Memory B cell (primary cell): ENCODE results near the gene PRCP.
"Not testable (repeated sequence)": the region's sequence is repeated elsewhere in the genome, so short reads cannot be mapped to it uniquely, and the experiment has no call there.

ENCODE experiments used
- ATAC-seq: fragments of 150-1000 bp; cut with Tn5 transposase; 2 replicates; pipeline ENCODE4 v1.10.0; 2021; ENCODE audit warnings: low read depth, mild to moderate bottlenecking, moderate library complexity
- DNase-seq, 2 donors: peaks; one replicate each; pipeline ENCODE4 v3.0.0; 2022; ENCODE audit warnings: low spot score in 2 of 2
- H3K27ac Mint-ChIP-seq: one replicate; pipeline ENCODE4 v1.8.0; 2022; ENCODE audit warnings: mild to moderate bottlenecking, moderate library complexity, mixed read lengths
- H3K27me3 Mint-ChIP-seq: one replicate; pipeline ENCODE4 v1.8.0; 2022; ENCODE audit warnings: mixed read lengths
- H3K36me3 Mint-ChIP-seq: one replicate; pipeline ENCODE4 v1.8.0; 2022; ENCODE audit warnings: mild to moderate bottlenecking, mixed read lengths
- H3K4me1 Mint-ChIP-seq: one replicate; pipeline ENCODE4 v1.8.0; 2022; ENCODE audit warnings: mixed read lengths
- H3K4me3 Mint-ChIP-seq: one replicate; pipeline ENCODE4 v1.8.0; 2022; ENCODE audit warnings: mild to moderate bottlenecking, moderate library complexity, mixed read lengths
- H3K9me3 Mint-ChIP-seq: one replicate; pipeline ENCODE4 v1.8.0; 2022; ENCODE audit warnings: mixed read lengths

PRCP gene

GRCh38 chr11:82927264-82927880 is 27.1 kb upstream of the PRCP start:
- peaks cover 17% of the 10 kb centered on the region for H3K4me1 Mint-ChIP-seq
- H3K4me3 Mint-ChIP-seq = no peak overlapping the region
- ATAC-seq (peak; percentile 87), DNase-seq (peak in 1 of 2 donors; percentile 59)
- no peak overlapping the region for H3K27ac Mint-ChIP-seq
- H3K36me3 Mint-ChIP-seq = no peaks in the 10 kb centered on the region
- H3K27me3 Mint-ChIP-seq = no peaks in the 10 kb centered on the region
- no peaks in the 10 kb centered on the region for H3K9me3 Mint-ChIP-seq

GRCh38 chr11:82924522-82925224 is 24.4 kb upstream of the PRCP start:
- Mint-ChIP-seq H3K36me3 (peaks cover 4% of the 10 kb centered on the region), H3K4me1 (peaks cover 31% of the 10 kb centered on the region), H3K27ac (no peak overlapping the region), H3K9me3 (peaks cover 2% of the 10 kb centered on the region), H3K27me3 (no peaks in the 10 kb centered on the region), H3K4me3 (no peak overlapping the region)
- DNase-seq (no peak), ATAC-seq (no peak)

GRCh38 chr11:82922396-82923173 is 22.4 kb upstream of the PRCP start:
- not testable (repeated sequence) for H3K9me3 Mint-ChIP-seq, ATAC-seq, H3K27me3 Mint-ChIP-seq, DNase-seq
- H3K27ac Mint-ChIP-seq = peak overlapping the region; percentile 87
- peak overlapping the region; percentile 24 for H3K4me3 Mint-ChIP-seq
- H3K4me1 Mint-ChIP-seq = peaks cover 36% of the 10 kb centered on the region
- H3K36me3 Mint-ChIP-seq = peaks cover 14% of the 10 kb centered on the region

- H3K27me3 Mint-ChIP-seq, H3K9me3 Mint-ChIP-seq: not testable (repeated sequence)
- Mint-ChIP-seq H3K4me3 (peak overlapping the region; percentile 76), H3K4me1 (peaks cover 33% of the 10 kb centered on the region), H3K36me3 (peaks cover 14% of the 10 kb centered on the region), H3K27ac (peak overlapping the region; percentile 87)
- ATAC-seq = peak; percentile 29
- DNase-seq = peak in 1 of 2 donors; percentile 23
Measured at GRCh38 chr11:82920227-82920626, 20.0 kb upstream of the PRCP start.

- not testable (repeated sequence) for DNase-seq, H3K9me3 Mint-ChIP-seq
- peaks cover 14% of the 10 kb centered on the region for H3K36me3 Mint-ChIP-seq
Measured at GRCh38 chr11:82919786-82920185, 19.6 kb upstream of the PRCP start.

GRCh38 chr11:82909015-82909640 is 8.9 kb upstream of the PRCP start:
- no peak for DNase-seq
- Mint-ChIP-seq H3K4me3 (no peak overlapping the region), H3K4me1 (peaks cover 12% of the 10 kb centered on the region), H3K36me3 (peaks cover 6% of the 10 kb centered on the region), H3K27ac (peak overlapping the region; percentile 73), H3K27me3 (no peaks in the 10 kb centered on the region), H3K9me3 (peaks cover 1% of the 10 kb centered on the region)
- no peak for ATAC-seq

More at GRCh38 chr11:82919786-82920185, 19.6 kb upstream of the PRCP start:
- peak overlapping the region; percentile 76 for H3K4me3 Mint-ChIP-seq
- ATAC-seq, H3K27me3 Mint-ChIP-seq: not testable (repeated sequence)
- H3K27ac Mint-ChIP-seq = peak overlapping the region; percentile 87
- peaks cover 33% of the 10 kb centered on the region for H3K4me1 Mint-ChIP-seq

GRCh38 chr11:82908311-82908710 is 8.1 kb upstream of the PRCP start:
- peaks cover 6% of the 10 kb centered on the region for H3K36me3 Mint-ChIP-seq
- no peaks in the 10 kb centered on the region for H3K27me3 Mint-ChIP-seq
- H3K4me1 Mint-ChIP-seq = peaks cover 12% of the 10 kb centered on the region
- ATAC-seq (no peak), DNase-seq (no peak)
- peak overlapping the region; percentile 73 for H3K27ac Mint-ChIP-seq
- peaks cover 1% of the 10 kb centered on the region for H3K9me3 Mint-ChIP-seq
- H3K4me3 Mint-ChIP-seq = no peak overlapping the region

- no peak overlapping the region for H3K27ac Mint-ChIP-seq
- no peak for DNase-seq
- ATAC-seq = no peak
- no peaks in the 10 kb centered on the region for H3K27me3 Mint-ChIP-seq
- H3K4me1 Mint-ChIP-seq = peaks cover 14% of the 10 kb centered on the region
- H3K36me3 Mint-ChIP-seq = peaks cover 2% of the 10 kb centered on the region
- H3K4me3 Mint-ChIP-seq = no peak overlapping the region
- H3K9me3 Mint-ChIP-seq = peaks cover 1% of the 10 kb centered on the region
Measured at GRCh38 chr11:82907371-82907770, 7.1 kb upstream of the PRCP start.

- H3K4me1 Mint-ChIP-seq = peaks cover 16% of the 10 kb centered on the region
- H3K36me3 Mint-ChIP-seq = peaks cover under 1% of the 10 kb centered on the region
- no peak overlapping the region for H3K27ac Mint-ChIP-seq
- peaks cover 1% of the 10 kb centered on the region for H3K9me3 Mint-ChIP-seq
- H3K27me3 Mint-ChIP-seq = no peaks in the 10 kb centered on the region
- H3K4me3 Mint-ChIP-seq = no peak overlapping the region
- no peak for DNase-seq
- ATAC-seq = no peak
Measured at GRCh38 chr11:82906931-82907330, 6.7 kb upstream of the PRCP start.

- H3K36me3 Mint-ChIP-seq = no peaks in the 10 kb centered on the region
- peak in 1 of 2 donors; percentile 20 for DNase-seq
- no peak overlapping the region for H3K27ac Mint-ChIP-seq
- H3K27me3 Mint-ChIP-seq = no peaks in the 10 kb centered on the region
- H3K9me3 Mint-ChIP-seq = no peaks in the 10 kb centered on the region
- no peak overlapping the region for H3K4me3 Mint-ChIP-seq
- peaks cover 18% of the 10 kb centered on the region for H3K4me1 Mint-ChIP-seq
- ATAC-seq = no peak
Measured at GRCh38 chr11:82906236-82906635, 6.0 kb upstream of the PRCP start.

- DNase-seq (no peak), ATAC-seq (no peak)
- no peaks in the 10 kb centered on the region for H3K36me3 Mint-ChIP-seq
- no peaks in the 10 kb centered on the region for H3K9me3 Mint-ChIP-seq
- no peak overlapping the region for H3K4me3 Mint-ChIP-seq
- H3K27ac Mint-ChIP-seq = no peak overlapping the region
- peaks cover 30% of the 10 kb centered on the region for H3K4me1 Mint-ChIP-seq
- H3K27me3 Mint-ChIP-seq = no peaks in the 10 kb centered on the region
Measured at GRCh38 chr11:82903843-82904586, 3.8 kb upstream of the PRCP start.

- H3K9me3 Mint-ChIP-seq = no peaks in the 10 kb centered on the region
- H3K4me1 Mint-ChIP-seq = peaks cover 28% of the 10 kb centered on the region
- H3K27me3 Mint-ChIP-seq = no peaks in the 10 kb centered on the region
- ATAC-seq (no peak), DNase-seq (no peak)
- no peak overlapping the region for H3K27ac Mint-ChIP-seq
- H3K4me3 Mint-ChIP-seq = peak overlapping the region; percentile 100
- no peaks in the 10 kb centered on the region for H3K36me3 Mint-ChIP-seq
Measured at GRCh38 chr11:82902880-82903279, 2.6 kb upstream of the PRCP start.

- Mint-ChIP-seq H3K4me1 (peaks cover 25% of the 10 kb centered on the region), H3K36me3 (peaks cover 2% of the 10 kb centered on the region), H3K4me3 (peak overlapping the region; percentile 100), H3K27me3 (no peaks in the 10 kb centered on the region), H3K27ac (peak overlapping the region; percentile 9), H3K9me3 (no peaks in the 10 kb centered on the region)
- ATAC-seq (no peak), DNase-seq (no peak)
Measured at GRCh38 chr11:82901922-82902485, 1.8 kb upstream of the PRCP start.
